ENCODE data around the gene EBP.

EBP gene

DNA sequence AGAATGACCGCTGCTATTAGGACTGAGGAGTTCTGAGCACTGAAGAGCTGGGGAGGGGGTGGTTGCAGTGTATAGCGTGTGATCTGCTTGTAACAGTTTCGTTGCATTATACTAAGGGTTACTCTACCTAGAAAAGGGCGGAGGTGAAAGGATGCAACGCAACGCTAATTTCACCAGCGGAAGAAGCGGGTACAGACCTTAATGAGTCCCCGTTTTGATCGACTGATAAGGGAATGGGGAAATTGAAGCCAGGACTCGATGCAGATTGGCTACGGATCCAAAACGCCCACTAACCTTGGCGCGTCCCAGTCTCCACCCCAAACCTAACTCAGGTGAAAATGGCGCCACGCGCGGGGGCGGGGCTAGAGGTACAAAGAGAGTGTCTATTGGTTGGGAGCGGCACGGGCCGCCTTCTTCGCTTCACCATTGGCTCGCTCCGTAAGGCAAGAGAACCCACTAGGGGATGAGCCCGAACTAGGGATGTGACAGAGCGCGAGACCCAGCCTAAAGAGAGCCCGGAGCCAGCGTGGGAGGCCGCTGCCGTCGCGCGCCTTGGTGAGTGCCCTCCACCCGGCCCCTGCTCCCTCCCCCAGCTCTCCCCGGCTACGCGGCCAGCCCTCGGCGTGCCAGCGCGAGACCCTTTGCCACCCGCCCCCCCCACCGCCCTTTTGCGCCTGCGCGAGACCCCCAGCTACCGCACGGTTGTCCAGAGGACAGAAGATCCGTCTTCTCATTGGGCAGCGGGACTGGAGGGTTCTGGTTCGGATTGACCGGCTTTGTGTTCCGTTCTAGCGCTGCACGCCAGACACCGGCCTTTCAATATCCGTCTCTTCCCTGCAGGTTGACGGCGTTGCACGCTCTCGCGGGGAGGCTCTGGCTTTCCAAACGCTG, at the start of gene EBP:
Gene EBP, plus strand, starts transcription at position 456 of the 891 bp plus-strand sequence. CDS start 1,964 bp downstream, outside the sequence.
- DNase-seq = peak; percentile 99

GRCh38 chrX:48472225-48472624, 49.4 kb upstream of the EBP start:
- peak; percentile 92 for DNase-seq

GRCh38 chrX:48472851-48473703, 48.5 kb upstream of the EBP start:
- peak; percentile 97 for DNase-seq

DNA sequence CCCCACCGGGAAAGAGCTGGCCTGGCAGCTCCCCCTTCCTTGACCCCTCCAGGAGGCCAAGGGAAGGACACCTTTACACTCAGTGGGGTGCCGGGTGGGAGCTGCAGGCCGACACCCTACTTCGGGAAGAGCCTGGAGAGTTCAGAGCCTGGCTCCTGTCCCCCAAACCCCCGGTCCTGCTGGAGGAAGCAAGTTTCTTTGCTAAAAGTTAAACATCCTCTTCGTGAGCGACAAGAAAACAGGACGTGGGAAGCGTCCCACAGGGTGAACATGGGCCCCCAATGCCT, 48.0 kb upstream of the EBP start:
- DNase-seq = no peak

GRCh38 chrX:48474127-48474526, 47.5 kb upstream of the EBP start:
- DNase-seq = peak; percentile 75

DNA sequence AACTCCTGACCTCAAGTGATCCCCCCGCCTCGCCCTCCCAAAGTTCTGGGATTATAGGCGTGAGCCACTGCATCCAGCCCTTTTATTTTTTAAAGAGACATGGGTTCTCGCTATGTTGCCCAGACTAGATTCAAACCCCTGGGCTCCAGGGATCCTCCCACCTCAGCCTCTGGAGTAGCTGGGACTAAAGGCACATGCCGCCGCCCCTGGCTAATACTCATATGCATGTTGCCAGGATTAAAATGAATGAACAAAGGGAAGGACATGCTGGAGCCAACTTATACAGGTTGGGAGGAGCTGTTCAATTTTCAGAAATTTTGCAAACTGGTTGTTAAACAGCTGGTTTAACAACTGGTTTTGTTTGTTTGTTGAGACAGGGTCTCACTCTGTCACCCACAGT, 47.0 kb upstream of the EBP start:
- peak; percentile 62 for DNase-seq

GRCh38 chrX:48475296-48475695, 46.3 kb upstream of the EBP start:
- peak; percentile 44 for DNase-seq

GRCh38 chrX:48475774-48476577, 45.6 kb upstream of the EBP start, which contains the start of gene FTSJ1:
TSS of gene FTSJ1 (plus strand) at chrX:48476199. CDS start at chrX:48478048, 1,849 bp downstream.
- peak; percentile 93 for DNase-seq

DNA sequence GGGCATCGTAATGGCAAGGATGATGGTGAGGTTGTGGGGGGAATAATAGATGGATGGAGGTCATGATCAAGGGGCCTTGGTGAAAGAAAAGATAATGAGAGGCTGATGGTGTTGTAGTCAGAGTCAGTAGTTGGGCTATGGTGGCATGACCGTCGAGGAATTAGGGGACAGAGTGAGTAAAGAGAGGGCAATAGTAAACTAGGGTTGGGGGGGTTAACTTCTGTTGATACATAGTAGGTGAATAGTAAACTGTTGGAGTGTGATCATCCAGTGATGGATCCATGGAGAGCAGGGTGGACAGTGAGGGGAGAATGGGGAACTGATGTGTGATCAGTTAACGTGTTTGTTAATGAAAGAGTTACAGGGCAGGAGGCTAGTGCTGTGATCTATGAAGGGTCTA, 44.7 kb upstream of the EBP start:
- DNase-seq = no peak

- DNase-seq = no peak
These were observed 43.5 kb upstream of the EBP start for GRCh38 chrX:48477960-48478755.

DNA sequence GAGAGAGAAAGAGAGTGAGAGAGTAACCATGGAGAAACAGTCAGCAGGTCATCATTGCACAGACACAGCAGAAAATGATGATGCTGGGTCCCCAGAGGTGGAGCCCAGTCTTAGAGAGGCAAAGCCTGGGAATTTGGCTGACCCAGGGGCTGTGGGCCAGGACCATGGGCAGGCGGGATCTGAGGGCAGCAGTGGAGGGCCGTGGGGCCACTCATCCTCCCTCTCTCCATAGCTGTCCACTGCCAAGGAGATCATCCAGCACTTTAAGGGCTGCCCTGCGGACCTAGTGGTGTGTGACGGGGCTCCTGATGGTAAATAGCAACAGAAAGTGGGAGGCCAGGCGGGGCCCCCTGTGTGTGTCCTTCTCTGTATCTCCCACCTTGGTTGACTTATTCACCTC, 42.8 kb upstream of the EBP start:
- DNase-seq = no peak

DNA sequence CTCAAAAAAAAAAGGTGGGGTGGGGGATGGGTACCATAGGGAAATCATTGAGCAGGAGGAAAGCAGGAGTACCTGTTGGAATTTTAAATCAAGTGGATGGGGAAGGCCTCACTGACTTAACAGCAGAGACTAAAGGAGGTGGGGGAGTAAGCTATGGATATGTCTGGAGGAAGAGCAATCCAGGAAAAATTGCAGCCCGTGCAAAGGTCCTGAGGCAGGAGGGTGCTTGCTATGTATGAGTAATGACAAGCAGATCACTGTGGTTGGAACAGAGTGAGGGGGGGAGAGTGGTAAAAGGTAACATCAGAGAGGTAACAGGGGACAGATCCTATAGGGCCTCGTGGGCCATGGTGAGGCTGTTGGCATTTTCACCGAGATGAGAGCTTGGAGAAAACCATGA, 41.5 kb upstream of the EBP start:
- no peak for DNase-seq

DNA sequence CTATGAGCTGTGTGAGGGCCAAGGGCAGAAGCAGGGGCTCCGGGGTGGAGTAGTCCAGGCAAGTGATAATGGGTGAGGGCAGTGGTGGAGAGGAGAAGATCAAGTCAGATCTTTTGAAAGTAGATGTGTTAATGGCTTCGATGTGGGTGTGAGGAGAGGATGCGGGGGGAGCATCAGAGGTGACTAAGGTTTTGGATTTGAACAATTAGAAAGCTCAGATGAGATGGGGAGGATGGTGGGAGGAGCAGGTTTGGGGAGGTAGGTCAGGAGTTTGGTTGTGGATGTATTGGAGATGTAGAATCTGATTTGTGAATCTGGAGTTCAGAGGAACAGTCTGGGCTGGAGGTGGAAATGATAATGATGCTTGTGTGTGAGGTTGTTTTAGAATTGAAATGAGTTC, 41.0 kb upstream of the EBP start:
- DNase-seq = no peak

DNA sequence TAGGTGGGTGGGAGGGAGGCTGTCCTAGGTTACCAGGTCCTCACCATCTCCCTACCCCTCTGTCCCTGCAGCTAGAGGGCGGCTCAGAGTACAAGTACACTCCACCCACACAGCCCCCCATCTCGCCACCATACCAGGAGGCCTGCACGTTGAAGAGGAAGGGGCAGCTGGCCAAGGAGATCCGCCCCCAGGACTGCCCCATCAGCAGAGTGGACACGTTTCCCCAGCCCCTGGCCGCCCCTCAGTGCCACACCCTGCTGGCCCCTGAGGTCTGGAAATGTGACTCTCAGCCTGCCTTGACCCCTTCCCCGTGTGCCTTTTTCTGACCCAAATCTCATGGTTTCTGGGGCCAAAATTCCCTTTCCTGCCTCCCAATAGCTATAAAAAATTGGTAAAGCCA, 39.1 kb upstream of the EBP start:
- DNase-seq = no peak

GRCh38 chrX:48487362-48487798, 34.2 kb upstream of the EBP start:
- DNase-seq = no peak

DNA sequence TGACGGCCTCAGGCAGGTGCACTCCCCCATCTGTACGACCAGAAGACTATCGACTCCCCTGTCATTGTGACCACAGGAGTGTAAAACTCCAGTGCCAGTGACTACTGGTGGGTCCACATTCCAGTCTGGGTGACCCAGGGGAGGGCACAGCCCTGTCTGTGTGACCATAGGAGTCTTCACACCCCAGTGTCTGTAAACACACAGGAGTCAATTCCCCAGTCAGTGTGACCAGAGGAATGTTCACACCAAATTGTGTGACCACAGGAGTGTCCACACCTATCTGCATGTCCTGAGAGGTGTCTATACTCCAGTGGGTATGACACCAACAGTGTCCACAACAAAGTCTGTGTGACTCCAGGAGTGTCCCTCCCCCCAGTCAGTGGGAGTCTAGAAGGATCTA, 33.6 kb upstream of the EBP start:
- no peak for DNase-seq

- DNase-seq = no peak
These were observed 32.3 kb upstream of the EBP start for GRCh38 chrX:48489296-48489695.

- DNase-seq = peak; percentile 83
These were observed 31.7 kb upstream of the EBP start for GRCh38 chrX:48489892-48490291.

- no peak for DNase-seq
These were observed 30.9 kb upstream of the EBP start for GRCh38 chrX:48490661-48491060.

DNA sequence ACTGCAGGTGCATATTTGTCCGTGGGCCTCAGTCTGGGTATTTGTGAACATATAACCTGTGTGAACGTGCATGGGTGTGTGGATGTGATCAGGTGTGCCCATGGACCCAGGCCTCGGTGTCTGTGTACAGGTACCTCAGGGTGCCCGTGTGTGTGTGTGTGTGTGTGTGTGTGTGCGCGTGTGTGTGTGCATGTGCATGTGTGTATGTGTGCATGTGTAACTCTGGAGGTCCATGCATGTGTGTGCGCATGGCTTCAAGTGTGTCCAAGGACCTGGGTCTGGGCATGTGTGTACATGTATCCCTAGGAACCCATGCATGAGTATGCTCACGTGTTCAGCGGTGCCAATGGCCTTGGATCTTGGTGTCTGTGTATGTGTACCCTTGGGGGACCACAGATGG, 29.8 kb upstream of the EBP start:
- DNase-seq = no peak

GRCh38 chrX:48492293-48492910, 29.2 kb upstream of the EBP start:
- DNase-seq = no peak

- DNase-seq = peak; percentile 66
These were observed 27.7 kb upstream of the EBP start for GRCh38 chrX:48493890-48494364.
